HepG2 (cell line): Measurements from ENCODE around the gene GPR42. TPM values are rescaled to one million over a fixed set of nuclear protein-coding genes. Genes with fewer than 3 reads are reported as not detected.

Experiments
- ARNT ChIP-seq: fragments of 450-650 bp; IDR thresholded peaks from 2 replicates; pipeline ENCODE4 v1.6.1; 2017
- BRCA1 ChIP-seq: sonication (generic); formaldehyde crosslinking; IDR thresholded peaks from 2 replicates; pipeline ENCODE4 v1.4.0; 2020; ENCODE audit warnings: missing genetic modification reagents
- CEBPB ChIP-seq: IDR thresholded peaks from 2 replicates; pipeline ENCODE4 v1.6.1; 2011; ENCODE audit warnings: low read depth, low read length, improper control_type of control experiment, borderline replicate concordance
- MED13 ChIP-seq: sonication (generic); formaldehyde crosslinking; IDR thresholded peaks from 2 replicates; pipeline ENCODE4 v1.5.0; 2020; ENCODE audit warnings: missing genetic modification reagents
- MTA1 ChIP-seq: sonication (generic); formaldehyde crosslinking; IDR thresholded peaks from 2 replicates; pipeline ENCODE4 v1.4.0; 2020; ENCODE audit warnings: missing genetic modification reagents, mild to moderate bottlenecking, borderline replicate concordance
- RELA ChIP-seq: sonication (generic); formaldehyde crosslinking; IDR thresholded peaks from 2 replicates; pipeline ENCODE4 v1.4.0; 2020; ENCODE audit warnings: missing genetic modification reagents
- REPIN1 ChIP-seq: sonication (generic); formaldehyde crosslinking; IDR thresholded peaks from 2 replicates; pipeline ENCODE4 v1.8.0; 2022; ENCODE audit warnings: missing genetic modification reagents, low read depth, mild to moderate bottlenecking, borderline replicate concordance
- STAG1 ChIP-seq: sonication (generic); formaldehyde crosslinking; IDR thresholded peaks from 2 replicates; pipeline ENCODE4 v1.4.0; 2020; ENCODE audit warnings: missing genetic modification reagents
- TRIM24 ChIP-seq: sonication (generic); formaldehyde crosslinking; IDR thresholded peaks from 2 replicates; pipeline ENCODE4 v1.8.0; 2022; ENCODE audit warnings: mild to moderate bottlenecking, missing genetic modification reagents
- ZFY ChIP-seq: sonication (generic); formaldehyde crosslinking; IDR thresholded peaks from 2 replicates; pipeline ENCODE4 v1.4.0; 2020; ENCODE audit warnings: missing genetic modification reagents
- ZNF430 ChIP-seq: sonication (generic); formaldehyde crosslinking; IDR thresholded peaks from 2 replicates; pipeline ENCODE4 v1.9.0; 2021; ENCODE audit warnings: mild to moderate bottlenecking, missing genetic modification reagents
- ZNF549 ChIP-seq: sonication (generic); formaldehyde crosslinking; IDR thresholded peaks from 2 replicates; pipeline ENCODE4 v1.5.0; 2020; ENCODE audit warnings: missing genetic modification reagents
- polyA plus RNA-seq, 8 experiments: library from polyadenylated mRNA; depleted of rRNA in 3 of 8; stranded (reverse) in 7 of 8; unstranded in 1 of 8; fragments of >200 nt; fragmentation: Illumina TruSeq in 4 of 8; extraction: Trizol in 4 of 8; gene quantifications; 2 replicates each; pipeline versions ENCODE4 v1.2.1 to v1.2.3, GENCODE V29; 2011 to 2016; ENCODE audit warnings: low read depth in 4 of 8, missing spikeins in 1 of 8, mixed read lengths in 1 of 8; ENCODE audit not compliant: insufficient read depth in 1 of 8
- total RNA-seq, 5 experiments: library from RNA; depleted of rRNA; stranded (reverse); fragments of >200 nt; fragmentation: Illumina TruSeq; extraction: Trizol; gene quantifications; 2 replicates each; pipeline ENCODE4 v1.2.3, GENCODE V29; 2016; ENCODE audit warnings: low read depth in 1 of 5
- TF ChIP-seq, protein P1 (sequence below): sonication (generic); formaldehyde crosslinking; IDR thresholded peaks from 2 replicates; pipeline ENCODE4 v1.5.1; 2020; ENCODE audit warnings: missing genetic modification reagents, mild to moderate bottlenecking, borderline replicate concordance
- TF ChIP-seq, protein P2 (sequence below): sonication (generic); formaldehyde crosslinking; IDR thresholded peaks from 2 replicates; pipeline ENCODE4 v1.4.0; 2020; ENCODE audit warnings: missing genetic modification reagents
- TF ChIP-seq, protein P3 (sequence below): sonication (generic); formaldehyde crosslinking; IDR thresholded peaks from 2 replicates; pipeline ENCODE4 v1.4.0; 2020; ENCODE audit warnings: missing genetic modification reagents
- TF ChIP-seq, protein P4 (sequence below): sonication (generic); formaldehyde crosslinking; IDR thresholded peaks from 2 replicates; pipeline ENCODE4 v1.4.0; 2020; ENCODE audit warnings: missing genetic modification reagents
- TF ChIP-seq, protein P5 (sequence below): sonication (generic); formaldehyde crosslinking; IDR thresholded peaks from 2 replicates; pipeline ENCODE4 v1.4.0; 2020; ENCODE audit warnings: mild to moderate bottlenecking, missing genetic modification reagents
- TF ChIP-seq, protein P6 (sequence below): sonication (generic); formaldehyde crosslinking; IDR thresholded peaks from 2 replicates; pipeline ENCODE4 v1.9.0; 2022; ENCODE audit warnings: low read depth, missing genetic modification reagents

GPR42 gene
- total and polyA plus RNA-seq, 2 of the 13 experiments (the other 11 are each of a cell fraction or from before 2014, with no cell fraction given) = not detected

DNA sequence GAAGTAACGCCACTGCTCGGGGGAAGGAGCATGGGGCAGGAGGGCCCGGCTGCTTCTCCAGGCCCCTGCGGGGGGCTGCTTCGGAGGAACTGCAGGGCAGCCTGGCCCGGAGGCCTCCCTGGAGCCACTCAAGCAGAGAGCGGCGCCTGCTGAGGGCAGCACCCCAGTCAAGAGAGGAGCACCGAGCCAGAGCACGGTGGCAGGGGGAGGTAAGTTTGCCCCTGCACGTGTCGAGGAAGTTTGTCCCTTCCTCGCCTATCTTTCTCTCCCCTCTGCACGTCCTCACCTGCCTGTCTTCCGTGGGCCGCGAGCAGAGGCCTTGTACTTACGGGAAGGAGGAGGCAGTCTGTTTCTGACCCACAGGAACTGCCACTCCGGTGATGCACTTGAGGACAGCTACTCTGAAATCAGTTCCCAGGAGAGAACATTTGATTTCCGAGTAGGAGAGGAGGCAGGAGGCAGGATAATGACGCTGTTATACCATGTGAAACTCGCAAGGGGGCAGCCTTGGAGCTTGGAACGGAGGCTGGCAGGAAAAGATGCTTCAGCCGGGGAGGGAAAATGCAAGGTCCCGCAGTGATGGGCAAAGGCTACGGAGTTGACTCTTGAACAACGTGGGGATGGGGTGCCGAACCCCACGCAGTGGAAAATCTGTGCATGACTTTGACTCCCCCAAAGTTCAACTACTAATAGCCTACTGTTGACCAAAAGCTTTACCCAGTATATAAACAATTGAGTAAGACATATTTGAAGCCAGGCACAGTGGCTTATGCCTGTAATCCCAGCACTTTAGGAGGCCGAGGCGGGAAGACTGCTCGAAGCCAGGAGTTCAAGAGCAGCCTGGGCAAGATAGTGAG is 18.2 kb upstream of the GPR42 start (continued):
- TF ChIP-seq ZFY (CRISPR knock-in tag) (no peak), ZNF549 (CRISPR knock-in tag) (no peak), RELA (no peak; the same call in 1 of the 2 replicates), MED13 (no peak), TRIM24 (CRISPR knock-in tag) (no peak), BRCA1 (CRISPR knock-in tag) (no peak), STAG1 (peak; percentile 97), ZNF430 (CRISPR knock-in tag) (no peak), MTA1 (CRISPR knock-in tag) (no peak), ARNT (no peak), REPIN1 (peak; percentile 73; the same call in 1 of the 2 replicates), CEBPB (no peak)
- TF ChIP-seq, protein P1, sequence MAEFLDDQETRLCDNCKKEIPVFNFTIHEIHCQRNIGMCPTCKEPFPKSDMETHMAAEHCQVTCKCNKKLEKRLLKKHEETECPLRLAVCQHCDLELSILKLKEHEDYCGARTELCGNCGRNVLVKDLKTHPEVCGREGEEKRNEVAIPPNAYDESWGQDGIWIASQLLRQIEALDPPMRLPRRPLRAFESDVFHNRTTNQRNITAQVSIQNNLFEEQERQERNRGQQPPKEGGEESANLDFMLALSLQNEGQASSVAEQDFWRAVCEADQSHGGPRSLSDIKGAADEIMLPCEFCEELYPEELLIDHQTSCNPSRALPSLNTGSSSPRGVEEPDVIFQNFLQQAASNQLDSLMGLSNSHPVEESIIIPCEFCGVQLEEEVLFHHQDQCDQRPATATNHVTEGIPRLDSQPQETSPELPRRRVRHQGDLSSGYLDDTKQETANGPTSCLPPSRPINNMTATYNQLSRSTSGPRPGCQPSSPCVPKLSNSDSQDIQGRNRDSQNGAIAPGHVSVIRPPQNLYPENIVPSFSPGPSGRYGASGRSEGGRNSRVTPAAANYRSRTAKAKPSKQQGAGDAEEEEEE (CRISPR knock-in tag) = peak; percentile 63; the same call in 1 of the 2 replicates
- TF ChIP-seq, protein P2, sequence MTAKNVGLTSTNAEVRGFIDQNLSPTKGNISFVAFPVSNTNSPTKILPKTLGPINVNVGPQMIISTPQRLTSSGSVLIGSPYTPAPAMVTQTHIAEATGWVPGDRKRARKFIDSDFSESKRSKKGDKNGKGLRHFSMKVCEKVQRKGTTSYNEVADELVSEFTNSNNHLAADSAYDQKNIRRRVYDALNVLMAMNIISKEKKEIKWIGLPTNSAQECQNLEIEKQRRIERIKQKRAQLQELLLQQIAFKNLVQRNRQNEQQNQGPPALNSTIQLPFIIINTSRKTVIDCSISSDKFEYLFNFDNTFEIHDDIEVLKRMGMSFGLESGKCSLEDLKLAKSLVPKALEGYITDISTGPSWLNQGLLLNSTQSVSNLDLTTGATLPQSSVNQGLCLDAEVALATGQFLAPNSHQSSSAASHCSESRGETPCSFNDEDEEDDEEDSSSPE (CRISPR knock-in tag) = no peak
- TF ChIP-seq, protein P3, sequence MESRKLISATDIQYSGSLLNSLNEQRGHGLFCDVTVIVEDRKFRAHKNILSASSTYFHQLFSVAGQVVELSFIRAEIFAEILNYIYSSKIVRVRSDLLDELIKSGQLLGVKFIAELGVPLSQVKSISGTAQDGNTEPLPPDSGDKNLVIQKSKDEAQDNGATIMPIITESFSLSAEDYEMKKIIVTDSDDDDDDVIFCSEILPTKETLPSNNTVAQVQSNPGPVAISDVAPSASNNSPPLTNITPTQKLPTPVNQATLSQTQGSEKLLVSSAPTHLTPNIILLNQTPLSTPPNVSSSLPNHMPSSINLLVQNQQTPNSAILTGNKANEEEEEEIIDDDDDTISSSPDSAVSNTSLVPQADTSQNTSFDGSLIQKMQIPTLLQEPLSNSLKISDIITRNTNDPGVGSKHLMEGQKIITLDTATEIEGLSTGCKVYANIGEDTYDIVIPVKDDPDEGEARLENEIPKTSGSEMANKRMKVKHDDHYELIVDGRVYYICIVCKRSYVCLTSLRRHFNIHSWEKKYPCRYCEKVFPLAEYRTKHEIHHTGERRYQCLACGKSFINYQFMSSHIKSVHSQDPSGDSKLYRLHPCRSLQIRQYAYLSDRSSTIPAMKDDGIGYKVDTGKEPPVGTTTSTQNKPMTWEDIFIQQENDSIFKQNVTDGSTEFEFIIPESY (CRISPR knock-in tag) = no peak
- TF ChIP-seq, protein P4, sequence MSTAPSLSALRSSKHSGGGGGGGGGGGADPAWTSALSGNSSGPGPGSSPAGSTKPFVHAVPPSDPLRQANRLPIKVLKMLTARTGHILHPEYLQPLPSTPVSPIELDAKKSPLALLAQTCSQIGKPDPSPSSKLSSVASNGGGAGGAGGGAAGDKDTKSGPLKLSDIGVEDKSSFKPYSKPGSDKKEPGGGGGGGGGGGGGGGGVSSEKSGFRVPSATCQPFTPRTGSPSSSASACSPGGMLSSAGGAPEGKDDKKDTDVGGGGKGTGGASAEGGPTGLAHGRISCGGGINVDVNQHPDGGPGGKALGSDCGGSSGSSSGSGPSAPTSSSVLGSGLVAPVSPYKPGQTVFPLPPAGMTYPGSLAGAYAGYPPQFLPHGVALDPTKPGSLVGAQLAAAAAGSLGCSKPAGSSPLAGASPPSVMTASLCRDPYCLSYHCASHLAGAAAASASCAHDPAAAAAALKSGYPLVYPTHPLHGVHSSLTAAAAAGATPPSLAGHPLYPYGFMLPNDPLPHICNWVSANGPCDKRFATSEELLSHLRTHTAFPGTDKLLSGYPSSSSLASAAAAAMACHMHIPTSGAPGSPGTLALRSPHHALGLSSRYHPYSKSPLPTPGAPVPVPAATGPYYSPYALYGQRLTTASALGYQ (CRISPR knock-in tag) = no peak
- TF ChIP-seq, protein P5, sequence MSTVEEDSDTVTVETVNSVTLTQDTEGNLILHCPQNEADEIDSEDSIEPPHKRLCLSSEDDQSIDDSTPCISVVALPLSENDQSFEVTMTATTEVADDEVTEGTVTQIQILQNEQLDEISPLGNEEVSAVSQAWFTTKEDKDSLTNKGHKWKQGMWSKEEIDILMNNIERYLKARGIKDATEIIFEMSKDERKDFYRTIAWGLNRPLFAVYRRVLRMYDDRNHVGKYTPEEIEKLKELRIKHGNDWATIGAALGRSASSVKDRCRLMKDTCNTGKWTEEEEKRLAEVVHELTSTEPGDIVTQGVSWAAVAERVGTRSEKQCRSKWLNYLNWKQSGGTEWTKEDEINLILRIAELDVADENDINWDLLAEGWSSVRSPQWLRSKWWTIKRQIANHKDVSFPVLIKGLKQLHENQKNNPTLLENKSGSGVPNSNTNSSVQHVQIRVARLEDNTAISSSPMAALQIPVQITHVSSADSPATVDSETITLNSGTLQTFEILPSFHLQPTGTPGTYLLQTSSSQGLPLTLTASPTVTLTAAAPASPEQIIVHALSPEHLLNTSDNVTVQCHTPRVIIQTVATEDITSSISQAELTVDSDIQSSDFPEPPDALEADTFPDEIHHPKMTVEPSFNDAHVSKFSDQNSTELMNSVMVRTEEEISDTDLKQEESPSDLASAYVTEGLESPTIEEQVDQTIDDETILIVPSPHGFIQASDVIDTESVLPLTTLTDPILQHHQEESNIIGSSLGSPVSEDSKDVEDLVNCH (CRISPR knock-in tag) = no peak
- TF ChIP-seq, protein P6, sequence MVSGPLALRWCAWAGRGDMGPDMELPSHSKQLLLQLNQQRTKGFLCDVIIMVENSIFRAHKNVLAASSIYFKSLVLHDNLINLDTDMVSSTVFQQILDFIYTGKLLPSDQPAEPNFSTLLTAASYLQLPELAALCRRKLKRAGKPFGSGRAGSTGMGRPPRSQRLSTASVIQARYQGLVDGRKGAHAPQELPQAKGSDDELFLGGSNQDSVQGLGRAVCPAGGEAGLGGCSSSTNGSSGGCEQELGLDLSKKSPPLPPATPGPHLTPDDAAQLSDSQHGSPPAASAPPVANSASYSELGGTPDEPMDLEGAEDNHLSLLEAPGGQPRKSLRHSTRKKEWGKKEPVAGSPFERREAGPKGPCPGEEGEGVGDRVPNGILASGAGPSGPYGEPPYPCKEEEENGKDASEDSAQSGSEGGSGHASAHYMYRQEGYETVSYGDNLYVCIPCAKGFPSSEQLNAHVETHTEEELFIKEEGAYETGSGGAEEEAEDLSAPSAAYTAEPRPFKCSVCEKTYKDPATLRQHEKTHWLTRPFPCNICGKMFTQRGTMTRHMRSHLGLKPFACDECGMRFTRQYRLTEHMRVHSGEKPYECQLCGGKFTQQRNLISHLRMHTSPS (CRISPR knock-in tag) = no peak; the same call in 1 of the 2 replicates
